CD8-positive, alpha-beta memory T cell (primary cell): ENCODE results near the gene MTX2. TPM values are rescaled to one million over a fixed set of nuclear protein-coding genes. Genes with fewer than 3 reads are reported as not detected.

Source experiments
- CTCF ChIA-PET: fragments of 350-600 bp; sonication (Branson Sonifier 250); formaldehyde crosslinking; loops from one replicate; lab custom pipeline; 2021; ENCODE audit warnings: antibody characterized with exemption; lab: Charles Lee
- POLR2A ChIA-PET: fragments of 350-600 bp; sonication (Branson Sonifier 250); formaldehyde crosslinking; loops from one replicate; lab custom pipeline; 2021; ENCODE audit warnings: antibody characterized with exemption; lab: Charles Lee
- DNase-seq, 5 donors: peaks; one replicate each; pipeline versions ENCODE4 v3.0.0 to v3.0.0-alpha.2; 2020 to 2022; ENCODE audit warnings: mixed read lengths in 1 of 5
- H3K27ac ChIP-seq: one replicate; pipeline ENCODE4 v1.7.0; 2013; ENCODE audit warnings: low read depth, mild to moderate bottlenecking, low read length, moderate library complexity
- H3K27me3 ChIP-seq: 2 replicates; pipeline ENCODE4 v1.7.0; 2013; ENCODE audit warnings: low read length, mild to moderate bottlenecking; ENCODE audit not compliant: insufficient read depth, poor library complexity, severe bottlenecking
- H3K36me3 ChIP-seq: 2 replicates; pipeline ENCODE4 v1.7.0; 2013; ENCODE audit warnings: mild to moderate bottlenecking, low read length, moderate library complexity; ENCODE audit not compliant: insufficient read depth
- H3K4me1 ChIP-seq: 2 replicates; pipeline ENCODE4 v1.7.0; 2013; ENCODE audit warnings: mild to moderate bottlenecking, low read length, moderate library complexity; ENCODE audit not compliant: insufficient read depth
- H3K4me3 ChIP-seq: 2 replicates; pipeline ENCODE4 v1.7.0; 2013; ENCODE audit warnings: mild to moderate bottlenecking, low read length
- H3K9me3 ChIP-seq: 2 replicates; pipeline ENCODE4 v1.7.0; 2013; ENCODE audit warnings: mild to moderate bottlenecking, low read length
- H3K27ac Mint-ChIP-seq, 8 donors: one replicate each; pipeline ENCODE4 v1.8.0; 2020 to 2021; ENCODE audit warnings: mixed read lengths in 8 of 8, mild to moderate bottlenecking in 6 of 8, inconsistent platforms in 3 of 8, moderate library complexity in 3 of 8
- H3K27me3 Mint-ChIP-seq, 2 donors: one replicate each; pipeline ENCODE4 v1.8.0; 2020 to 2021; ENCODE audit warnings: mixed read lengths in 2 of 2, mild to moderate bottlenecking in 1 of 2, moderate library complexity in 1 of 2
- H3K36me3 Mint-ChIP-seq, 3 donors: one replicate each; pipeline ENCODE4 v1.8.0; 2020 to 2021; ENCODE audit warnings: mixed read lengths in 3 of 3, inconsistent platforms in 1 of 3, mild to moderate bottlenecking in 1 of 3
- H3K4me1 Mint-ChIP-seq, 3 donors: one replicate each; pipeline ENCODE4 v1.8.0; 2020 to 2021; ENCODE audit warnings: mixed read lengths in 3 of 3, inconsistent platforms in 1 of 3, mild to moderate bottlenecking in 1 of 3
- H3K4me3 Mint-ChIP-seq, 7 donors: one replicate each; pipeline ENCODE4 v1.8.0; 2020 to 2021; ENCODE audit warnings: mixed read lengths in 7 of 7, mild to moderate bottlenecking in 6 of 7, moderate library complexity in 4 of 7, inconsistent platforms in 2 of 7
- H3K9me3 Mint-ChIP-seq, 5 donors: one replicate each; pipeline ENCODE4 v1.8.0; 2020 to 2022; ENCODE audit warnings: mixed read lengths in 5 of 5, mild to moderate bottlenecking in 3 of 5, moderate library complexity in 2 of 5, inconsistent platforms in 1 of 5
- polyA plus RNA-seq: library from polyadenylated mRNA; unstranded; fragments of 300-500 nt; fragmentation: Illumina TruSeq; gene quantifications from one replicate; pipeline ENCODE4 v1.2.3, GENCODE V29; 2021
- total RNA-seq, 2 experiments: library from RNA; stranded (reverse); gene quantifications; one replicate each; pipeline ENCODE4 v1.2.3, GENCODE V29; 2021

The MTX2 gene
- 10 to 100 TPM; 26.3 to 28.9 TPM for total RNA-seq
- polyA plus RNA-seq, result 21.6 TPM

DNA sequence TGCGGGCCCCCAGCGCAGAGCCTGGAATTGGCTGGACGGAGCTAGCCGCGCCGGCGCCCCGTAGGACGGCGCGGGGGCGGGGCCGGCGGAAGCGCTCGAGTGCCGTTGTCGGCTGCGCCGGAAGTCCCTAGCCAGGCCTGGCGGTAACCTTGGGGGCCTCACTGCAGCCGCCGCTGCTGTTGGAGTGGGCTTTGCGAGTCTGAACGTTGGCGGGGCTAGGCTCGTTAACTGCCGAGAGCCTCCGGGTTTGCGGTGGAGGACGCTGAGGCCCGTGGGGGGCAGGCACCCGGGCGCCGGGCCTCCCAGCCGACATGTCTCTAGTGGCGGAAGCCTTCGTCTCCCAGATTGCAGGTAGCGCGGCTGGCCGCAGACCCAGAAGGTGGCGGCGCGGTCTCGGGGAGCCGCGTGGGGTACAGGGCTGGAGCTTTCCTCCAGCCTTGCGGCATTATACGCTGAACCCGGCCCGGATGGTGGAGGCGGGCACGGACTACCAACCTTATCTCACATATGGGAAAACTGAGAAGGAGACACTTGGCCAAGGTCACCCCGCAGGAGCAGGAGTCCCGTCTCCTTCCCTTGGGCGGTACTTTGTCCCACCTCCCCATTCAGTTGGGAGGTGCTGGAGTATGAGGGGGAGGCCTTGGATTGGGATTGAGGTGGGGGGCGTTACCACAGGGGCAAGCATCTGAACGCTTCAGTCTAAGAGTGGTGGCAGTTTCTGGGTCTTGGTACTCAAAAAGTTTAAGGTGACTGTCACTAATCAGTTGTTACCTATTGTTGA lies at the start of gene MTX2:
TSS of gene MTX2 (plus strand) at position 124 of the 781 bp plus-strand sequence. CDS start at position 312, 188 bp downstream.
- H3K4me3 ChIP-seq, result peak within 1 kb of the TSS; percentile 93
- Mint-ChIP-seq H3K36me3 (peaks cover 0 to 6% (median 3%) of the 10 kb centered on the region in 3 donors), H3K9me3 (no peaks in the 10 kb centered on the region), H3K4me3 (peak within 1 kb of the TSS; percentile 91 to 98 (median 96)), H3K4me1 (peaks cover 32 to 46% (median 45%) of the 10 kb centered on the region in 3 donors), H3K27me3 (peaks cover 0 to 13% of the 10 kb centered on the region in 2 donors), H3K27ac (peak within 1 kb of the TSS; percentile 79 to 97 (median 89))
- H3K4me1 ChIP-seq, result peaks cover 12% of the 10 kb centered on the region
- DNase-seq, result peak; percentile 55 to 79 (median 74)
- ChIA-PET CTCF (interaction anchor here (1.4 kb wide), 1 partner anchor 1843 kb away, joined by 3 read pairs; the partner anchor contains the start of gene RBM45), POLR2A (no interaction called here)
- H3K9me3 ChIP-seq, result no peaks in the 10 kb centered on the region
- peak within 1 kb of the TSS; percentile 72 for H3K27ac ChIP-seq
- no peaks in the 10 kb centered on the region for H3K36me3 ChIP-seq
- no peaks in the 10 kb centered on the region for H3K27me3 ChIP-seq

DNA sequence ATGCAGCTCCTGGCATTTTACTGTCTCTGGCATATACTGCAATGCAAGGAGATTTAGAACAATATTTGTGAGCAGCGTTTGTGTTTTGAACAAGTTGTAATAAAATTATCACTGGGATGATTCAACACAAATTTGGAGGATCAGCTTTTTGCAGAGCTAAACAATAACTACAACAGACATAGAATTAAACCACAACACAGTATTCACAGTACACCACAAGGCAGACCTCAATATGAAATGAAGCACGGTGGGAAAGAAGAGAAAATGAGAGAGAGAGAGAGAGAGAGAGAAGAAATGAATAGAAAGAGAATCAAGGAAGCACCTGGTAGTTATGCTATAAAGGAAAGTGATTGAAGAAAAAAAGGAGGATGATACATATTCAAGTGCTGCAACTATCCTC lies 41.4 kb upstream of the MTX2 start:
- Mint-ChIP-seq H3K9me3 (no peaks in the 10 kb centered on the region), H3K36me3 (no peaks in the 10 kb centered on the region), H3K4me1 (no peaks in the 10 kb centered on the region), H3K4me3 (no peak overlapping the region), H3K27me3 (peaks cover 18 to 77% of the 10 kb centered on the region in 2 donors), H3K27ac (no peak overlapping the region)
- Histone ChIP-seq H3K9me3 (no peaks in the 10 kb centered on the region), H3K27ac (no peak overlapping the region), H3K27me3 (peaks cover 3% of the 10 kb centered on the region), H3K4me1 (no peaks in the 10 kb centered on the region), H3K4me3 (no peak overlapping the region), H3K36me3 (no peaks in the 10 kb centered on the region)
- DNase-seq, result no peak
- ChIA-PET POLR2A (no interaction called here), CTCF (no interaction called here)

DNA sequence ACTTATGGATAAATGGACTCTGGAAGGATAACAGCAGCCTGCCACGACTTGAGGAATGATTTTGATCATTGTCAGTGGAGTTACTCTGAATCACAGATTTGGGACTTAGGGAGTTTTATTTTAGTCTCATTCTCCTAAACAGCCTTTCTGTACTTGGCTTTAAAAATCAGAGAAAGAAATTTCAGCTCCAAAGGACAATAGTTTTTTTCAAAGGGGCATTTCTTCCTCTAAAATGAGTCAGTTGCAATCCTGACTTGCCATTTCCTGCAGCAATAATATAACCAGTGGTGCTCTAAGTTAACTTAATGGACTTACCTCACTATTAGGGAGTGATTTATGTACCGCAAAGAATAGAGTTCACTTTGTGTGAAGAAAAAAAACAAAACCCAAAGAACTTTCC lies 35.1 kb upstream of the MTX2 start:
- Mint-ChIP-seq H3K27ac (no peak overlapping the region), H3K4me1 (no peaks in the 10 kb centered on the region), H3K27me3 (peaks cover 11 to 61% of the 10 kb centered on the region in 2 donors), H3K36me3 (no peaks in the 10 kb centered on the region), H3K4me3 (no peak overlapping the region), H3K9me3 (no peaks in the 10 kb centered on the region)
- DNase-seq, result no peak
- Histone ChIP-seq H3K27me3 (no peaks in the 10 kb centered on the region), H3K36me3 (no peaks in the 10 kb centered on the region), H3K4me1 (no peaks in the 10 kb centered on the region), H3K4me3 (no peak overlapping the region), H3K9me3 (no peaks in the 10 kb centered on the region), H3K27ac (no peak overlapping the region)
- CTCF ChIA-PET, result no interaction called here
- POLR2A ChIA-PET, result no interaction called here

DNA sequence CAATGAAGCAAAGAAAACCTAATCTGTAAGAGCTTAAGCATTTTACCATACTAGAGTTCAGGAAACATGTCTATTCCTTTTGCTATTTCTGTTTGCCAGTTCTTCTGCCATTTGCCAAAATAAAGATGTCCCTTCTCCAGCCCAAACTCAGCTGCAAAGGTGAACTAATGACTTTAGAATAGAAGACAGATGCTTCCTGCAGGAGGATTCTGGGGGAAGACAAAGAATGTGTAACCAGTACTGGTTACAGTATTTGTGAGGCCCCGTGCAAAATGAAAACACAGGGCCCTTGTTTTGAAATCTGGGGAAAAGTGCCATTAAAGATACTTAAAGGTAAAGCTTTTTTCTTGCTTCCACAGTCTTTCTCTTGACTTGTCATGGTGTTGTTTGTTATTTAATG lies 34.3 kb upstream of the MTX2 start:
- no peaks in the 10 kb centered on the region for H3K9me3 Mint-ChIP-seq
- Histone ChIP-seq H3K4me3 (no peak overlapping the region), H3K27ac (no peak overlapping the region), H3K36me3 (no peaks in the 10 kb centered on the region), H3K4me1 (no peaks in the 10 kb centered on the region), H3K27me3 (no peaks in the 10 kb centered on the region), H3K9me3 (no peaks in the 10 kb centered on the region)
- no peak overlapping the region for H3K4me3 Mint-ChIP-seq
- ChIA-PET POLR2A (no interaction called here), CTCF (no interaction called here)
- no peak for DNase-seq
- no peak overlapping the region for H3K27ac Mint-ChIP-seq
- H3K36me3 Mint-ChIP-seq, result no peaks in the 10 kb centered on the region
- H3K27me3 Mint-ChIP-seq, result peaks cover 14 to 59% of the 10 kb centered on the region in 2 donors
- H3K4me1 Mint-ChIP-seq, result no peaks in the 10 kb centered on the region

DNA sequence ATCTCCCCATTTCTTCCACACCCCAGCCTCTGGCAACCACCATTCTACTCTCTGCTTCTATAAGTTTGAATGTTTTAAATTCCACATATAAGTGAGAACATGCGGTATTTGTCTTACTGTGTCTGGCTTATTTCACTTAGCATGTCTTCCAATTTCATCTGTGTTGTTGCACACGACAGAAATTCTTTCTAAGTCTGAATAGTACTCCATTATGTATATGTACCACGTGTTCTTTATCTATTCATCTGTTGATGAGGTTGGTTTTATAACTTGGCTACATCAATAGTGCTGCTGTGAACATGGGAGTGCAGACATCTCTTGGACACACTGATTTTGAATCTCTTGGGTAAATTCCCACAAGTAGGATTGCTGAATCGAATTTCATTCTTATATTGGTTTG lies 31.8 kb upstream of the MTX2 start:
- Mint-ChIP-seq H3K27me3 (peaks cover 14 to 48% of the 10 kb centered on the region in 2 donors), H3K27ac (no peak overlapping the region), H3K4me3 (no peak overlapping the region), H3K36me3 (no peaks in the 10 kb centered on the region), H3K4me1 (no peaks in the 10 kb centered on the region), H3K9me3 (no peaks in the 10 kb centered on the region)
- no peak overlapping the region for H3K4me3 ChIP-seq
- ChIA-PET CTCF (no interaction called here), POLR2A (no interaction called here)
- H3K9me3 ChIP-seq, result no peaks in the 10 kb centered on the region
- no peak overlapping the region for H3K27ac ChIP-seq
- H3K4me1 ChIP-seq, result no peaks in the 10 kb centered on the region
- H3K27me3 ChIP-seq, result no peaks in the 10 kb centered on the region
- DNase-seq, result no peak
- no peaks in the 10 kb centered on the region for H3K36me3 ChIP-seq

DNA sequence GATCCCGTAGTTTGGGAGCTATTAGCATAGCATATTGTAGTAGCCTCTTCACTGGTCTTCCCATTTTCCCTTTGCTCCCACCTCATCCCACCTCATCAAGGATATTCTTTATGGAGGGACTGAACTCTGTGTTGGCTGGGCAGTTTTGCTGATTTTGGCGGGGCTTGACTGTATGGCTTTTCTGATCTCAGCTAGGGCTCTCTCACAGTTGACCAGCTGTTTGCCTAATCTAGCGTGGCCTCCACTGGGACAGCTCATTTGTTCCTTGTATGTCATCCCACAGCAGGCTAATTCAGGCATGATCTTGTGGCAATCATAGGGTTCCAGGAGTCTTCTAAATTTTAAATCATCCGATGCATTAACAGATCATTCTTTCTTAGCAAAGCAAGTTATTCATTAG lies 30.2 kb upstream of the MTX2 start:
- Histone ChIP-seq H3K4me3 (no peak overlapping the region), H3K27ac (no peak overlapping the region), H3K4me1 (no peaks in the 10 kb centered on the region), H3K36me3 (no peaks in the 10 kb centered on the region), H3K27me3 (no peaks in the 10 kb centered on the region), H3K9me3 (no peaks in the 10 kb centered on the region)
- Mint-ChIP-seq H3K4me1 (no peaks in the 10 kb centered on the region), H3K9me3 (no peaks in the 10 kb centered on the region), H3K4me3 (no peak overlapping the region), H3K27ac (no peak overlapping the region), H3K27me3 (peaks cover 14 to 43% of the 10 kb centered on the region in 2 donors), H3K36me3 (no peaks in the 10 kb centered on the region)
- ChIA-PET POLR2A (no interaction called here), CTCF (no interaction called here)
- DNase-seq, result no peak

DNA sequence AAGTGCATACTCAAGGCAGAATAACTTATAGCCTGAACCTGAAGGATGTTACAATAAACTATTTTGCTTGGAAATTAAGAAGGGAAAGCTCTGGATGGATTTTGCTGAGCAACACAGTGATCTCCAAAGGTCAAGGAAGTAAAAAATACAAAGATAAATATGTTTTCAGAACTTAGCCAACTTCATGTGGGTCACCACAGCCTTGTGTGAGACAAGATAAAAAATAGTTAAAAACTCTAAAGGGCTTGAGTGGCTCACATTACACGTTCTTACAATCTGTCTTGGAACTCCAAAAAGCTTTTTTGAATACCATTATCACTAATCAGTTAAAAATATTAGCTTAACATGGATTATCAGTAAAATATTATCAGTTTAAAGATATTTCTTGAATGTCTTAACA lies 28.9 kb upstream of the MTX2 start:
- Histone ChIP-seq H3K36me3 (no peaks in the 10 kb centered on the region), H3K27me3 (no peaks in the 10 kb centered on the region), H3K4me1 (no peaks in the 10 kb centered on the region), H3K9me3 (no peaks in the 10 kb centered on the region), H3K4me3 (no peak overlapping the region), H3K27ac (no peak overlapping the region)
- H3K27me3 Mint-ChIP-seq, result peaks cover 14 to 36% of the 10 kb centered on the region in 2 donors
- H3K4me1 Mint-ChIP-seq, result no peaks in the 10 kb centered on the region
- no peak for DNase-seq
- H3K36me3 Mint-ChIP-seq, result no peaks in the 10 kb centered on the region
- no peak overlapping the region for H3K4me3 Mint-ChIP-seq
- H3K27ac Mint-ChIP-seq, result no peak overlapping the region
- H3K9me3 Mint-ChIP-seq, result no peaks in the 10 kb centered on the region
- POLR2A ChIA-PET, result no interaction called here
- CTCF ChIA-PET, result no interaction called here

DNA sequence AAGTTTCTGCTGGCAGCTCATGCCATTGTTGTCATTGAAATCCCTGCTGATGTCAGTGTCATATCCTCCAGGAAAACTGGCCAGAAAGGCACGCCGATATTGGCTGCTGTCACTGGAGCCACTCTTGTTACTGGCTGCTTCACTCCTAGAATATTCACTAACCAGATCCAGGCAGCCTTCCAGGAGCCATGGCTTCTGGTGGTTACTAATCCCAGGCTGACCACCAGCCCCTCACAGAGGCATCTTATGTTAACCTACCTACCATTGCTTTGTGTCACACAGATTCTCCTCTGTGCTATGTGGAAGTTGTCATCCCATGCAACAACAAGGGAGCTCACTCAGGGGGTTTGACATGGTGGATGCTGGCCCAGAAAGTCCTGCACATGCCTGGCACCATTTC lies 27.0 kb upstream of the MTX2 start:
- H3K9me3 Mint-ChIP-seq, result no peaks in the 10 kb centered on the region
- no peaks in the 10 kb centered on the region for H3K4me1 Mint-ChIP-seq
- no peaks in the 10 kb centered on the region for H3K27me3 ChIP-seq
- no peak for DNase-seq
- H3K27me3 Mint-ChIP-seq, result peaks cover 14 to 31% of the 10 kb centered on the region in 2 donors
- no peaks in the 10 kb centered on the region for H3K36me3 ChIP-seq
- no peak overlapping the region for H3K4me3 Mint-ChIP-seq
- CTCF ChIA-PET, result interaction anchor here (1.2 kb wide), 1 partner anchor 75 kb away, joined by 3 read pairs; no protein-coding TSS in a partner anchor
- H3K27ac Mint-ChIP-seq, result no peak overlapping the region
- POLR2A ChIA-PET, result no interaction called here
- H3K9me3 ChIP-seq, result no peaks in the 10 kb centered on the region
- H3K27ac ChIP-seq, result no peak overlapping the region
- H3K4me3 ChIP-seq, result no peak overlapping the region
- H3K36me3 Mint-ChIP-seq, result no peaks in the 10 kb centered on the region
- H3K4me1 ChIP-seq, result no peaks in the 10 kb centered on the region
